ENCODE results near the gene RHOBTB1.
A peak's percentile ranks its signal among the peaks of the same experiment; 100 is the strongest.

The RHOBTB1 gene

GRCh38 chr10:60862517-60862916 lies 81.5 kb downstream of the RHOBTB1 start:
- no peak overlapping the region for H3K4me3 ChIP-seq (ENCODE audit: low read length)
- DNase-seq (ENCODE audit: low read depth): no peak
- no peak for TF ChIP-seq CTCF (conservative IDR thresholded peaks at IDR 0.05; ENCODE audit: low read length)

- no peak for TF ChIP-seq CTCF (conservative IDR thresholded peaks at IDR 0.05; ENCODE audit: low read length)
- no peak for DNase-seq (ENCODE audit: low read depth)
- no peak overlapping the region for H3K4me3 ChIP-seq (ENCODE audit: low read length)
Measured at GRCh38 chr10:60856405-60856804, 87.6 kb downstream of the RHOBTB1 start.

GRCh38 chr10:60853637-60854036 lies 90.3 kb downstream of the RHOBTB1 start:
- TF ChIP-seq CTCF (conservative IDR thresholded peaks at IDR 0.05; ENCODE audit: low read length): no peak
- H3K4me3 ChIP-seq (ENCODE audit: low read length): no peak overlapping the region
- DNase-seq (ENCODE audit: low read depth): no peak

- TF ChIP-seq CTCF (conservative IDR thresholded peaks at IDR 0.05; ENCODE audit: low read length): no peak
- H3K4me3 ChIP-seq (ENCODE audit: low read length): no peak overlapping the region
- peak; percentile 42 for DNase-seq (ENCODE audit: low read depth)
Measured at GRCh38 chr10:60853107-60853506, 90.9 kb downstream of the RHOBTB1 start.

- no peak for DNase-seq (ENCODE audit: low read depth)
- no peak overlapping the region for H3K4me3 ChIP-seq (ENCODE audit: low read length)
- TF ChIP-seq CTCF (conservative IDR thresholded peaks at IDR 0.05; ENCODE audit: low read length): no peak
Measured at GRCh38 chr10:60849740-60850139, 94.2 kb downstream of the RHOBTB1 start.

- DNase-seq (ENCODE audit: low read depth): peak; percentile 31
- H3K4me3 ChIP-seq (ENCODE audit: low read length): no peak overlapping the region
- no peak for TF ChIP-seq CTCF (conservative IDR thresholded peaks at IDR 0.05; ENCODE audit: low read length)
Measured at GRCh38 chr10:60849217-60849616, 94.8 kb downstream of the RHOBTB1 start.

- TF ChIP-seq CTCF (conservative IDR thresholded peaks at IDR 0.05; ENCODE audit: low read length): no peak
- no peak for DNase-seq (ENCODE audit: low read depth)
- H3K4me3 ChIP-seq (ENCODE audit: low read length): no peak overlapping the region
Measured at GRCh38 chr10:60848680-60849079, 95.3 kb downstream of the RHOBTB1 start.

Data from AG10803 (cell line).